Gastrocnemius medialis (tissue), 4 donors: ENCODE measurements around the gene CYB5B. TPM values are rescaled to one million over a fixed set of nuclear protein-coding genes. Genes with fewer than 3 reads are reported as not detected.
A peak's percentile ranks its signal among the peaks of the same experiment; 100 is the strongest.

Source experiments
- ATAC-seq, 2 donors: fragments of 150-250 bp; one replicate each; pipeline ENCODE4 v1.9.1; 2016
- DNase-seq, 2 donors: peaks; one replicate each; pipeline ENCODE4 v3.0.0-alpha.2; 2019
- H3K27ac ChIP-seq, 4 donors: fragments of 200-600 bp; sonication (generic); 1 replicate in 1 of 4; 2 replicates in 3 of 4; pipeline ENCODE4 v1.5.1; 2016 to 2018; ENCODE audit warnings: mild to moderate bottlenecking in 2 of 4, moderate library complexity in 1 of 4
- H3K27me3 ChIP-seq, 3 donors: fragments of 200-600 bp; sonication (generic) in 2 of 3; 1 replicate in 1 of 3; 2 replicates in 2 of 3; pipeline versions ENCODE4 v1.5.1 to v1.6.0; 2016 to 2019; ENCODE audit warnings: mild to moderate bottlenecking in 1 of 3, moderate library complexity in 1 of 3
- H3K36me3 ChIP-seq, 2 donors: fragments of 200-600 bp; sonication (generic) in 1 of 2; one replicate each; pipeline ENCODE4 v1.5.1; 2017 to 2018
- H3K4me1 ChIP-seq, 2 donors: fragments of 200-600 bp; sonication (generic) in 1 of 2; one replicate each; pipeline ENCODE4 v1.5.1; 2016 to 2017; ENCODE audit warnings: mild to moderate bottlenecking in 2 of 2
- H3K4me3 ChIP-seq, 4 donors: fragments of 200-600 bp; sonication (generic) in 3 of 4; 1 replicate in 1 of 4; 2 replicates in 3 of 4; pipeline ENCODE4 v1.5.1; 2016 to 2019; ENCODE audit warnings: mild to moderate bottlenecking in 2 of 4
- H3K9me3 ChIP-seq, 3 donors: fragments of 200-600 bp; sonication (generic) in 2 of 3; 1 replicate in 1 of 3; 2 replicates in 2 of 3; pipeline ENCODE4 v1.5.1; 2016 to 2019
- CTCF ChIP-seq, 5 experiments: fragments of 450-650 bp in 3 of 5; fragments of 200-600 bp in 2 of 5; sonication (generic) in 2 of 5; IDR thresholded peaks in 4 of 5; conservative IDR thresholded peaks in 1 of 5; 1 replicate in 4 of 5; 2 replicates in 1 of 5; pipeline ENCODE4 v1.5.1; 2016 to 2019; ENCODE audit warnings: antibody characterized with exemption in 5 of 5, mild to moderate bottlenecking in 3 of 5, moderate library complexity in 3 of 5
- POLR2A ChIP-seq, 2 donors: fragments of 450-650 bp; IDR thresholded peaks; one replicate each; pipeline ENCODE4 v1.6.1; 2017; ENCODE audit warnings: antibody characterized with exemption in 2 of 2, mild to moderate bottlenecking in 2 of 2, moderate library complexity in 2 of 2
- in situ Hi-C, 4 donors: fragments of 200-750 bp; cut with MboI; loops; one replicate each; pipeline versions ENCODE4 v1.15.0 to v1.8.0; 2017; ENCODE audit warnings: low sequenced_read_pairs in 4 of 4
- intact Hi-C: fragments of 100-400 bp; cut with DNase I; formaldehyde crosslinking; loops from one replicate; pipeline ENCODE4 v1.15.1; 2023; ENCODE audit warnings: low total_unique reads
- total RNA-seq, 4 donors: library from RNA; depleted of rRNA; stranded (reverse); fragments of >200 nt; gene quantifications; one replicate each; pipeline versions ENCODE4 v1.1.0 to v1.2.3, GENCODE V29; 2016

The CYB5B gene
- total RNA-seq, 4 donors from 2014 or later, result 18.5 to 50.1 (median 26.3) TPM

GRCh38 chr16:69397821-69398521 is 26.4 kb upstream of the CYB5B start:
- Histone ChIP-seq H3K36me3 (no peaks in the 10 kb centered on the region), H3K4me3 (peak overlapping the region in 1 of 4 donors; percentile 1), H3K27me3 (no peaks in the 10 kb centered on the region), H3K27ac (peak overlapping the region; percentile 69 to 77 (median 73)), H3K9me3 (no peaks in the 10 kb centered on the region), H3K4me1 (peaks cover 16% of the 10 kb centered on the region in 2 donors)
- in situ Hi-C loops (loop anchor here in 3 of 4 donors (5.0 to 25.0 kb wide), 5 partner anchors 89 to 364 kb away; partner anchors contain the start of genes NOB1 (in 3 of the 3), NFAT5 (in 1 of the 3) and WWP2 (in 1 of the 3)), intact Hi-C loops (loop anchor here (2.0 to 5.0 kb wide), 3 partner anchors 85 to 309 kb away; no protein-coding TSS in a partner anchor)
- TF ChIP-seq CTCF (IDR thresholded peaks at IDR 0.05 in 4 of 5, conservative IDR thresholded peaks at IDR 0.05 in 1 of 5) (peak in 4 of 5 experiments; percentile 49 to 70 (median 55)), POLR2A (IDR thresholded peaks at IDR 0.05) (no peak)
- DNase-seq (peak in 1 of 2 donors; percentile 45), ATAC-seq (peak; percentile 78 to 91)

- H3K36me3 ChIP-seq, result no peaks in the 10 kb centered on the region
- no peak overlapping the region for H3K27ac ChIP-seq
- intact Hi-C loops (loop anchor here (5.0 kb wide), 2 partner anchors 218 to 308 kb away; no protein-coding TSS in a partner anchor), in situ Hi-C loops (loop anchor here in 3 of 4 donors (5.0 to 25.0 kb wide), 5 partner anchors 88 to 363 kb away; partner anchors contain the start of genes NOB1 (in 3 of the 3), NFAT5 (in 1 of the 3) and WWP2 (in 1 of the 3))
- no peaks in the 10 kb centered on the region for H3K9me3 ChIP-seq
- ATAC-seq (no peak), DNase-seq (no peak)
- no peaks in the 10 kb centered on the region for H3K27me3 ChIP-seq
- TF ChIP-seq CTCF (IDR thresholded peaks at IDR 0.05 in 4 of 5, conservative IDR thresholded peaks at IDR 0.05 in 1 of 5) (no peak), POLR2A (IDR thresholded peaks at IDR 0.05) (no peak)
- H3K4me3 ChIP-seq, result no peak overlapping the region
- H3K4me1 ChIP-seq, result peaks cover 17 to 23% of the 10 kb centered on the region in 2 donors
Observed at GRCh38 chr16:69399361-69399760, 25.1 kb upstream of the CYB5B start.

GRCh38 chr16:69402439-69402838 is 22.0 kb upstream of the CYB5B start:
- ATAC-seq, result no peak
- Histone ChIP-seq H3K27ac (no peak overlapping the region), H3K27me3 (no peaks in the 10 kb centered on the region), H3K36me3 (no peaks in the 10 kb centered on the region), H3K9me3 (no peaks in the 10 kb centered on the region), H3K4me1 (peaks cover 10 to 22% of the 10 kb centered on the region in 2 donors), H3K4me3 (no peak overlapping the region)
- no peak for DNase-seq
- intact Hi-C loops, result no loop called here
- TF ChIP-seq POLR2A (IDR thresholded peaks at IDR 0.05), result no peak
- in situ Hi-C loops, result no loop called here

GRCh38 chr16:69404275-69404805 is 20.1 kb upstream of the CYB5B start:
- Histone ChIP-seq H3K4me1 (peaks cover 14 to 20% of the 10 kb centered on the region in 2 donors), H3K36me3 (no peaks in the 10 kb centered on the region), H3K9me3 (no peaks in the 10 kb centered on the region), H3K4me3 (peak overlapping the region in 2 of 4 donors; percentile 3 to 10), H3K27ac (peak overlapping the region in 3 of 4 donors; percentile 24 to 49 (median 36)), H3K27me3 (no peaks in the 10 kb centered on the region)
- DNase-seq, result no peak
- in situ Hi-C loops, result no loop called here
- intact Hi-C loops, result no loop called here
- peak in 1 of 2 donors; percentile 64 for ATAC-seq
- TF ChIP-seq CTCF (IDR thresholded peaks at IDR 0.05 in 4 of 5, conservative IDR thresholded peaks at IDR 0.05 in 1 of 5), result no peak
- no peak for TF ChIP-seq POLR2A (IDR thresholded peaks at IDR 0.05)

- no peak for ATAC-seq
- intact Hi-C loops (no loop called here), in situ Hi-C loops (no loop called here)
- Histone ChIP-seq H3K9me3 (no peaks in the 10 kb centered on the region), H3K27me3 (no peaks in the 10 kb centered on the region), H3K4me1 (peaks cover 14 to 20% of the 10 kb centered on the region in 2 donors), H3K27ac (no peak overlapping the region), H3K36me3 (no peaks in the 10 kb centered on the region), H3K4me3 (no peak overlapping the region)
- no peak for DNase-seq
- TF ChIP-seq CTCF (IDR thresholded peaks at IDR 0.05 in 4 of 5, conservative IDR thresholded peaks at IDR 0.05 in 1 of 5), result no peak
- TF ChIP-seq POLR2A (IDR thresholded peaks at IDR 0.05), result no peak
Observed at GRCh38 chr16:69405326-69405725, 19.1 kb upstream of the CYB5B start.
